Measurements from ENCODE around the gene COL16A1.

The COL16A1 gene

DNA sequence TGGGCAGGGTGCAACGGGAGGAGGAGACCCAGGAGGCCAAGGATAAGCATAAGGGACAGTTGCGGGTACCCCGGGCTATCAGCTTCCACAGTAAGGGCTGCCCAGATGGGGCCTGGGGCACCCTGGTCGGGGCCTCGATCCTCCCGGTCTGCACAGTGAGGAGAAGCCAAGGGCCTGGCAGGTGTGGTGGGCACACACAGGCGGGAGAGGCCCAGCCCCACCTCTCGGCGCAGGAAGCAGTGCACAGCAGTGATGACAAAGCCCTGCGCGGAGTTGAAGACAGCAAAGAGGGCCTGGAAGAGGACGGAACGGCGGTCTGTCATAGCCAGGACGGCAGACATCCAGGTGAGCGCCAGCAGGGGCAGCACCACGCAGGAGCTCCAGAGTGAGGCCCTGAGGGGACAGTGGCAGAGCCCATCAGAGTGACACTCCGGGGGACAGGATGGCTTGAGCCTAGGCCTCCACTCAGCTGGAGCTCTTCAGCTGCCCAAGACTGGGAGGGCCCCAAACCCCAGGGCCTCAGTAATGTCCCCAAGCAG, 29.0 kb upstream of the COL16A1 start:
- DNase-seq (ENCODE audit: low read depth), result no peak
- no peak overlapping the region for H3K4me3 ChIP-seq (ENCODE audit: control insufficient read depth, low read depth, low read length)
- TF ChIP-seq CTCF (IDR thresholded peaks at IDR 0.05; ENCODE audit: control insufficient read depth, insufficient read depth, low read depth, low read length, missing control alignments), result no peak

GRCh38 chr1:31732343-31732742, 28.5 kb upstream of the COL16A1 start:
- no peak for TF ChIP-seq CTCF (IDR thresholded peaks at IDR 0.05; ENCODE audit: control insufficient read depth, insufficient read depth, low read depth, low read length, missing control alignments)
- DNase-seq (ENCODE audit: low read depth), result no peak
- no peak overlapping the region for H3K4me3 ChIP-seq (ENCODE audit: control insufficient read depth, low read depth, low read length)

GRCh38 chr1:31731049-31731565, 27.3 kb upstream of the COL16A1 start:
- H3K4me3 ChIP-seq (ENCODE audit: control insufficient read depth, low read depth, low read length), result no peak overlapping the region
- DNase-seq (ENCODE audit: low read depth), result no peak
- TF ChIP-seq CTCF (IDR thresholded peaks at IDR 0.05; ENCODE audit: control insufficient read depth, insufficient read depth, low read depth, low read length, missing control alignments), result no peak

- DNase-seq (ENCODE audit: low read depth), result no peak
- H3K4me3 ChIP-seq (ENCODE audit: control insufficient read depth, low read depth, low read length), result no peak overlapping the region
- TF ChIP-seq CTCF (IDR thresholded peaks at IDR 0.05; ENCODE audit: control insufficient read depth, insufficient read depth, low read depth, low read length, missing control alignments), result no peak
Measured at GRCh38 chr1:31730336-31731048, 26.7 kb upstream of the COL16A1 start.

DNA sequence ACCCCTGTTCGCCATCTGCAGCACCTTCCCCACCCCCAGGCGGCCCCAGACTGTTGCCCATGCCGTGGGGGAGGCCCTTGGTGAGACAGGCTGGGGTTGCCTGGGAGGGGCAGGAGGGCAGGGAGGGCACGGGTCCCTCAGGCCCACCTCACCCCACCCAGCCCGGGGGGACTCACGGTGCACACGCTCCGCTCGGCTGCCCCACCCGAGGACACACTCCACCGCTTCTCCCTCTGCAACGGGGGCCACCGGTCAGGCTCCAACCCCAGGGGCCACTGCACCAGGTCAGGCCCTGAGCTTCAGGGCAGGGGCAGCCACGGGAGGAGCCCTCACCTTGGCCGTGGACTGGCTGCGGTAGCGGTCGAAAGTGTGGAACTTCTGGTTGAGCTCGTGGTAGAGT, 24.0 kb upstream of the COL16A1 start:
- no peak for TF ChIP-seq CTCF (IDR thresholded peaks at IDR 0.05; ENCODE audit: control insufficient read depth, insufficient read depth, low read depth, low read length, missing control alignments)

GRCh38 chr1:31727195-31727594, 23.4 kb upstream of the COL16A1 start:
- no peak for DNase-seq (ENCODE audit: low read depth)
- TF ChIP-seq CTCF (IDR thresholded peaks at IDR 0.05; ENCODE audit: control insufficient read depth, insufficient read depth, low read depth, low read length, missing control alignments), result no peak
- no peak overlapping the region for H3K4me3 ChIP-seq (ENCODE audit: control insufficient read depth, low read depth, low read length)

More for the DNA sequence above, 24.0 kb upstream of the COL16A1 start:
- no peak for DNase-seq (ENCODE audit: low read depth)
- no peak overlapping the region for H3K4me3 ChIP-seq (ENCODE audit: control insufficient read depth, low read depth, low read length)

Data from AG09309 (cell line).